K562 (cell line): ENCODE measurements around the gene CTCF. TPM values are rescaled to one million over a fixed set of nuclear protein-coding genes. Genes with fewer than 3 reads are reported as not detected.

Experiments
- CBX2 ChIP-seq: fragments of 200-600 bp; sonication (generic); IDR thresholded peaks from one replicate; pipeline ENCODE4 v1.6.1; 2012; ENCODE audit warnings: mild to moderate bottlenecking, low read length, inconsistent platforms; ENCODE audit not compliant: insufficient read depth, poor library complexity, severe bottlenecking
- GATAD2B ChIP-seq: fragments of 450-650 bp; IDR thresholded peaks from 2 replicates; pipeline ENCODE4 v1.6.1; 2017; ENCODE audit warnings: mild to moderate bottlenecking, borderline replicate concordance
- HDAC2 ChIP-seq: fragments of 450-650 bp; IDR thresholded peaks from 2 replicates; pipeline ENCODE4 v1.6.1; 2016; ENCODE audit warnings: mild to moderate bottlenecking
- HOMEZ ChIP-seq: fragments of 250-450 bp; sonication (Bioruptor Pico); IDR thresholded peaks from 2 replicates; pipeline ENCODE4 v1.4.0; 2020; ENCODE audit warnings: mild to moderate bottlenecking, moderate library complexity
- IFI16 ChIP-seq: fragments of 250-450 bp; sonication (Bioruptor Pico); IDR thresholded peaks from 2 replicates; pipeline ENCODE4 v2.1.2; 2022; ENCODE audit warnings: mild to moderate bottlenecking, inconsistent platforms
- KAT2B ChIP-seq: IDR thresholded peaks from one replicate; pipeline ENCODE4 v1.6.1; 2012; ENCODE audit warnings: low read depth, mild to moderate bottlenecking, control low read depth, inconsistent platforms, low read length, moderate library complexity
- NCOA1 ChIP-seq: fragments of 450-650 bp; IDR thresholded peaks from 2 replicates; pipeline ENCODE4 v1.6.1; 2016; ENCODE audit warnings: low read depth
- PYGO2 ChIP-seq: fragments of 450-650 bp; IDR thresholded peaks from 2 replicates; pipeline ENCODE4 v1.6.1; 2016; ENCODE audit warnings: mild to moderate bottlenecking, missing genetic modification characterization, moderate library complexity, missing compliant biosample characterization
- SLC30A9 ChIP-seq: fragments of 250-450 bp; sonication (Bioruptor Pico); IDR thresholded peaks from 2 replicates; pipeline ENCODE4 v1.8.0; 2022; ENCODE audit warnings: mild to moderate bottlenecking, moderate library complexity
- SP1 ChIP-seq: sonication (generic); formaldehyde crosslinking; IDR thresholded peaks from 2 replicates; pipeline ENCODE4 v1.8.1; 2022; ENCODE audit warnings: mild to moderate bottlenecking, missing genetic modification reagents
- ZNF408 ChIP-seq: fragments of 250-450 bp; sonication (Bioruptor Pico); IDR thresholded peaks from 2 replicates; pipeline ENCODE4 v1.4.0; 2020; ENCODE audit warnings: low read depth, mild to moderate bottlenecking, moderate library complexity
- ZNF76 ChIP-seq: fragments of 250-450 bp; sonication (Bioruptor Pico); IDR thresholded peaks from 2 replicates; pipeline ENCODE4 v1.4.0; 2020; ENCODE audit warnings: mild to moderate bottlenecking, moderate library complexity, borderline replicate concordance
- polyA plus RNA-seq, 8 experiments: library from polyadenylated mRNA; depleted of rRNA in 4 of 8; stranded (reverse) in 5 of 8; unstranded in 3 of 8; fragments of >200 nt; fragmentation: Nextera tagmentation in 2 of 8; fragmentation: Illumina TruSeq in 1 of 8; extraction: Ambion mirVana in 2 of 8; extraction: Trizol in 1 of 8; gene quantifications; 2 replicates each; pipeline versions ENCODE4 v1.2.1 to v1.2.3, GENCODE V29; 2011 to 2014; ENCODE audit warnings: inconsistent platforms in 1 of 8, missing spikeins in 1 of 8
- total RNA-seq, 7 experiments: library from RNA; depleted of rRNA in 6 of 7; stranded (reverse); fragments of >200 nt in 6 of 7; fragmentation: Illumina TruSeq in 2 of 7; extraction: Trizol in 2 of 7; gene quantifications; 2 replicates each; pipeline versions ENCODE4 v1.2.1 to v1.2.3, GENCODE V29; 2011 to 2021; ENCODE audit warnings: low replicate concordance in 1 of 7
- TF ChIP-seq, protein P1 (sequence below): fragments of 250-450 bp; sonication (Bioruptor Pico); IDR thresholded peaks from 2 replicates; pipeline ENCODE4 v1.5.0; 2021; ENCODE audit warnings: mild to moderate bottlenecking, moderate library complexity
- TF ChIP-seq, protein P2 (sequence below): sonication (generic); formaldehyde crosslinking; IDR thresholded peaks from 2 replicates; pipeline ENCODE4 v1.8.0; 2022; ENCODE audit warnings: mild to moderate bottlenecking, missing genetic modification reagents

Gene CTCF
- total and polyA plus RNA-seq, 9 of the 15 experiments (the other 6 are each of a cell fraction or from before 2014, with no cell fraction given): 7.8 to 49.2 (median 33.9) TPM

- TF ChIP-seq ZNF408 (CRISPR knock-in tag): no peak
- TF ChIP-seq CBX2: no peak
- TF ChIP-seq KAT2B: no peak
- TF ChIP-seq PYGO2 (tag): no peak
- TF ChIP-seq IFI16: no peak
- no peak for TF ChIP-seq GATAD2B
- TF ChIP-seq, protein P1, sequence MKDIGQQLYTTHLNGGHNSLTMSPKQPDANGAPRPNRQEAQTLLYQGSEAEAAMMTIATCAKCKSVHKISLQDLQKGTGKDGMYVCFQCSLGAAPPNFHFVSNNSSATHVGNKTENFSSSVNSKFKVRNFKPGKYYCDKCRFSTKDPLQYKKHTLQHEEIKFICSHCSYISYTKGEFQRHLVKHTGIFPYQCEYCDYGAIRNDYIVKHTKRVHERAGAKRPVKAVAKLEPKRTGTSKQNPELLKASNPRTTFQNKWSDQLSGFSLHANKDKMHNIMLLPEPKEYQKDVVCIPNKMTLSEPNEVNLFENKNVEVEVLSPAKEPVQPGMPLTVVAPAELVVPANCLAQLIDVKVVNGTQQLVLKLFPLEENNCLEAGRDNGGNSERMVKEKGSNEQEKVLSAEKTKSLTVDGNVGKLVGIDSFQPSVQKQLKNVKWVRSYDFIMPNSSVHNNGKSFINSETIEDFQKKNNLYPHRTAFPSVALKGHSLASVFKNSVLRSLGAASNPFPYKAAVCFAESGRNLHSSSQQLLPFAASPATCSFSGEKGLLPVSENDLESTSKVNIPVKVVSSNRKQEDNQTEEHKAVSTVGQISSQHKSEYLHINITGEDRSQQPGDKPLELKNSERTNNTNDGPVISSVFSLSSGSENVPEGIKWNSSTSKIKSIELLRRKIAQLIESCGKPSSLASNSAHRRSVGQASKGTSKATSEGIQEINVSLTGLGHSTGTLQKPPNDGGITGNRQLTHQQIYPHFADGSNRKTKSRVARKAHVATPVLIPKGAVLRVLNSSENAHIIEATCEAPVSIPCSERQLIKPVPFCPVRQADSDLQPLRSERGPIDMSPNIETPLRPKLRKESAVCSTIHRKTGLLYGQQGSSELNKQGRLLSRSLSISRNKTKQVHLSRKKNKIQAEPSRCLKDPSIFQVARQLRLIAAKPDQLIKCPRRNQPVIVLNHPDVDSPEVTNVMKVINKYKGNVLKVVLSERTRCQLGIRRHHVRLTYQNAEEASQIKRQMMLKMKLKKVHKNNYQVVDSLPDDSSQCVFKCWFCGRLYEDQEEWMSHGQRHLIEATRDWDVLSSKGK (CRISPR knock-in tag): no peak
- TF ChIP-seq, protein P2, sequence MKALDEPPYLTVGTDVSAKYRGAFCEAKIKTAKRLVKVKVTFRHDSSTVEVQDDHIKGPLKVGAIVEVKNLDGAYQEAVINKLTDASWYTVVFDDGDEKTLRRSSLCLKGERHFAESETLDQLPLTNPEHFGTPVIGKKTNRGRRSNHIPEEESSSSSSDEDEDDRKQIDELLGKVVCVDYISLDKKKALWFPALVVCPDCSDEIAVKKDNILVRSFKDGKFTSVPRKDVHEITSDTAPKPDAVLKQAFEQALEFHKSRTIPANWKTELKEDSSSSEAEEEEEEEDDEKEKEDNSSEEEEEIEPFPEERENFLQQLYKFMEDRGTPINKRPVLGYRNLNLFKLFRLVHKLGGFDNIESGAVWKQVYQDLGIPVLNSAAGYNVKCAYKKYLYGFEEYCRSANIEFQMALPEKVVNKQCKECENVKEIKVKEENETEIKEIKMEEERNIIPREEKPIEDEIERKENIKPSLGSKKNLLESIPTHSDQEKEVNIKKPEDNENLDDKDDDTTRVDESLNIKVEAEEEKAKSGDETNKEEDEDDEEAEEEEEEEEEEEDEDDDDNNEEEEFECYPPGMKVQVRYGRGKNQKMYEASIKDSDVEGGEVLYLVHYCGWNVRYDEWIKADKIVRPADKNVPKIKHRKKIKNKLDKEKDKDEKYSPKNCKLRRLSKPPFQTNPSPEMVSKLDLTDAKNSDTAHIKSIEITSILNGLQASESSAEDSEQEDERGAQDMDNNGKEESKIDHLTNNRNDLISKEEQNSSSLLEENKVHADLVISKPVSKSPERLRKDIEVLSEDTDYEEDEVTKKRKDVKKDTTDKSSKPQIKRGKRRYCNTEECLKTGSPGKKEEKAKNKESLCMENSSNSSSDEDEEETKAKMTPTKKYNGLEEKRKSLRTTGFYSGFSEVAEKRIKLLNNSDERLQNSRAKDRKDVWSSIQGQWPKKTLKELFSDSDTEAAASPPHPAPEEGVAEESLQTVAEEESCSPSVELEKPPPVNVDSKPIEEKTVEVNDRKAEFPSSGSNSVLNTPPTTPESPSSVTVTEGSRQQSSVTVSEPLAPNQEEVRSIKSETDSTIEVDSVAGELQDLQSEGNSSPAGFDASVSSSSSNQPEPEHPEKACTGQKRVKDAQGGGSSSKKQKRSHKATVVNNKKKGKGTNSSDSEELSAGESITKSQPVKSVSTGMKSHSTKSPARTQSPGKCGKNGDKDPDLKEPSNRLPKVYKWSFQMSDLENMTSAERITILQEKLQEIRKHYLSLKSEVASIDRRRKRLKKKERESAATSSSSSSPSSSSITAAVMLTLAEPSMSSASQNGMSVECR (CRISPR knock-in tag): peak; percentile 62
- TF ChIP-seq HDAC2: peak; percentile 70
- TF ChIP-seq SLC30A9 (CRISPR knock-in tag): no peak
- no peak for TF ChIP-seq NCOA1
- TF ChIP-seq HOMEZ (CRISPR knock-in tag): no peak
- TF ChIP-seq ZNF76: no peak
- peak; percentile 20; the same call in 1 of the 2 replicates for TF ChIP-seq SP1 (CRISPR knock-in tag)
These were observed 32.7 kb upstream of the CTCF start (continued) for GRCh38 chr16:67529582-67530012.
